ENCODE results near the gene SEC22C. TPM values are rescaled to one million over a fixed set of nuclear protein-coding genes. Genes with fewer than 3 reads are reported as not detected.

Gene SEC22C, protein sequence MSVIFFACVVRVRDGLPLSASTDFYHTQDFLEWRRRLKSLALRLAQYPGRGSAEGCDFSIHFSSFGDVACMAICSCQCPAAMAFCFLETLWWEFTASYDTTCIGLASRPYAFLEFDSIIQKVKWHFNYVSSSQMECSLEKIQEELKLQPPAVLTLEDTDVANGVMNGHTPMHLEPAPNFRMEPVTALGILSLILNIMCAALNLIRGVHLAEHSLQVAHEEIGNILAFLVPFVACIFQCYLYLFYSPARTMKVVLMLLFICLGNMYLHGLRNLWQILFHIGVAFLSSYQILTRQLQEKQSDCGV
- total RNA-seq: 44.7 and 55.0 TPM in 2 replicates

- Histone ChIP-seq H3K36me3 (ENCODE audit: control insufficient read depth, insufficient read depth, low read length) (no peaks in the 10 kb centered on the region), H3K4me3 (ENCODE audit: low read depth, low read length) (peak within 1 kb of the TSS; percentile 71), H3K27me3 (ENCODE audit: control insufficient read depth, insufficient read depth, low read length) (no peaks in the 10 kb centered on the region)
- no peak for FAIRE-seq
- peak; percentile 84 for DNase-seq (ENCODE audit: low read depth)
- TF ChIP-seq, protein P1, sequence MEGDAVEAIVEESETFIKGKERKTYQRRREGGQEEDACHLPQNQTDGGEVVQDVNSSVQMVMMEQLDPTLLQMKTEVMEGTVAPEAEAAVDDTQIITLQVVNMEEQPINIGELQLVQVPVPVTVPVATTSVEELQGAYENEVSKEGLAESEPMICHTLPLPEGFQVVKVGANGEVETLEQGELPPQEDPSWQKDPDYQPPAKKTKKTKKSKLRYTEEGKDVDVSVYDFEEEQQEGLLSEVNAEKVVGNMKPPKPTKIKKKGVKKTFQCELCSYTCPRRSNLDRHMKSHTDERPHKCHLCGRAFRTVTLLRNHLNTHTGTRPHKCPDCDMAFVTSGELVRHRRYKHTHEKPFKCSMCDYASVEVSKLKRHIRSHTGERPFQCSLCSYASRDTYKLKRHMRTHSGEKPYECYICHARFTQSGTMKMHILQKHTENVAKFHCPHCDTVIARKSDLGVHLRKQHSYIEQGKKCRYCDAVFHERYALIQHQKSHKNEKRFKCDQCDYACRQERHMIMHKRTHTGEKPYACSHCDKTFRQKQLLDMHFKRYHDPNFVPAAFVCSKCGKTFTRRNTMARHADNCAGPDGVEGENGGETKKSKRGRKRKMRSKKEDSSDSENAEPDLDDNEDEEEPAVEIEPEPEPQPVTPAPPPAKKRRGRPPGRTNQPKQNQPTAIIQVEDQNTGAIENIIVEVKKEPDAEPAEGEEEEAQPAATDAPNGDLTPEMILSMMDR (IDR thresholded peaks at IDR 0.05; ENCODE audit: insufficient read depth, low read length, severe bottlenecking): peak; percentile 26
These were observed at the start of gene SEC22C for GRCh38 chr3:42581709-42582473. SEC22C (minus strand) TSS chr3:42581967; CDS start chr3:42569046, 12,921 bp downstream.

- no peak for FAIRE-seq
- Histone ChIP-seq H3K36me3 (ENCODE audit: control insufficient read depth, insufficient read depth, low read length) (no peaks in the 10 kb centered on the region), H3K4me3 (ENCODE audit: low read depth, low read length) (no peak overlapping the region), H3K27me3 (ENCODE audit: control insufficient read depth, insufficient read depth, low read length) (no peaks in the 10 kb centered on the region)
- TF ChIP-seq, protein P1 (IDR thresholded peaks at IDR 0.05; ENCODE audit: insufficient read depth, low read length, severe bottlenecking): peak; percentile 30
- peak; percentile 35 for DNase-seq (ENCODE audit: low read depth)
These were observed 31.7 kb upstream of the SEC22C start for GRCh38 chr3:42613462-42613861.

- DNase-seq (ENCODE audit: low read depth): no peak
- H3K4me3 ChIP-seq (ENCODE audit: low read depth, low read length): no peak overlapping the region
- H3K36me3 ChIP-seq (ENCODE audit: control insufficient read depth, insufficient read depth, low read length): no peaks in the 10 kb centered on the region
- TF ChIP-seq, protein P1 (IDR thresholded peaks at IDR 0.05; ENCODE audit: insufficient read depth, low read length, severe bottlenecking): no peak
- H3K27me3 ChIP-seq (ENCODE audit: control insufficient read depth, insufficient read depth, low read length): no peaks in the 10 kb centered on the region
- no peak for FAIRE-seq
These were observed 31.2 kb upstream of the SEC22C start for GRCh38 chr3:42612928-42613327.

- TF ChIP-seq, protein P1 (IDR thresholded peaks at IDR 0.05; ENCODE audit: insufficient read depth, low read length, severe bottlenecking): no peak
- FAIRE-seq: no peak
- Histone ChIP-seq H3K4me3 (ENCODE audit: low read depth, low read length) (no peak overlapping the region), H3K27me3 (ENCODE audit: control insufficient read depth, insufficient read depth, low read length) (no peaks in the 10 kb centered on the region), H3K36me3 (ENCODE audit: control insufficient read depth, insufficient read depth, low read length) (no peaks in the 10 kb centered on the region)
- DNase-seq (ENCODE audit: low read depth): no peak
These were observed 30.4 kb upstream of the SEC22C start for GRCh38 chr3:42612217-42612616.

GRCh38 chr3:42610976-42611375 lies 29.2 kb upstream of the SEC22C start:
- TF ChIP-seq, protein P1 (IDR thresholded peaks at IDR 0.05; ENCODE audit: insufficient read depth, low read length, severe bottlenecking): no peak
- DNase-seq (ENCODE audit: low read depth): no peak
- FAIRE-seq: no peak
- no peaks in the 10 kb centered on the region for H3K36me3 ChIP-seq (ENCODE audit: control insufficient read depth, insufficient read depth, low read length)
- H3K27me3 ChIP-seq (ENCODE audit: control insufficient read depth, insufficient read depth, low read length): no peaks in the 10 kb centered on the region
- H3K4me3 ChIP-seq (ENCODE audit: low read depth, low read length): no peak overlapping the region

All from bronchial epithelial cell (primary cell).